GM12892 (cell line): ENCODE measurements around the gene SORCS1.

Source experiments
- POLR2A ChIP-seq: IDR thresholded peaks from 2 replicates; pipeline ENCODE4 v1.6.1; 2011; ENCODE audit warnings: low read depth, low read length, control low read depth
- POLR2AphosphoS5 ChIP-seq: IDR thresholded peaks from 2 replicates; pipeline ENCODE4 v1.6.1; 2011; ENCODE audit warnings: low read depth, low read length, control low read depth

DNA sequence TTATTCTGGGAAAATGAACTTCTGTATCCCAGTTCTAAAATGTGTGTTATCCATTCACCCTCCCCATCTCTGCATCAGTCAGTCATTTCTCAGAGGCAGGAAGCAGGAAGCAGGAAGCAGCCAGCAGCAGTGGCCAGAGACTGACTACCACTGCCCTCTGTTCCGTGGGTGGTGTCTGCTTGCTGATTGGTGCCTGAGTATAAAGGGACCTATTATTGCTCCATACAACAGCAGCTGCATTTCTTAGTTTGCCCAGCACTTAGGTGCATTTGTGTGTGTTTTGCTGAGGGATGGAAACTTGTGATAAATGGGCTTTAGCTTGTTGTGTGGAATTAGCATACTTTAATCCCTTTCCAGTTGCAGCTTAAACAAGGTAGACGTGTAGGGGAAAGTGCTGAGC lies 582.2 kb downstream of the SORCS1 start:
- no peak for TF ChIP-seq POLR2A
- TF ChIP-seq POLR2AphosphoS5 = no peak
